Neutrophil (primary cell): ENCODE measurements around the gene CCNL2.

Source experiments
- H3K27ac ChIP-seq: fragments of 200-600 bp; sonication (generic); 2 replicates; pipeline ENCODE4 v1.5.1; 2016; ENCODE audit warnings: mild to moderate bottlenecking, moderate library complexity
- H3K27me3 ChIP-seq: fragments of 200-600 bp; sonication (generic); 2 replicates; pipeline ENCODE4 v1.6.0; 2016; ENCODE audit warnings: mild to moderate bottlenecking
- H3K36me3 ChIP-seq: fragments of 200-600 bp; sonication (generic); 2 replicates; pipeline ENCODE4 v1.5.1; 2017
- H3K4me1 ChIP-seq, 2 experiments: fragments of 200-600 bp in 1 of 2; sonication (generic) in 1 of 2; 1 replicate in 1 of 2; 2 replicates in 1 of 2; pipeline versions ENCODE4 v1.5.1 to v1.6.1; 2013 to 2016; ENCODE audit warnings: low read depth in 1 of 2, low read length in 1 of 2, mild to moderate bottlenecking in 1 of 2, moderate library complexity in 1 of 2; ENCODE audit not compliant: control insufficient read depth in 1 of 2, insufficient read depth in 1 of 2
- H3K4me3 ChIP-seq, 2 experiments: fragments of 200-600 bp in 1 of 2; sonication (generic) in 1 of 2; 1 replicate in 1 of 2; 2 replicates in 1 of 2; pipeline ENCODE4 v1.5.1; 2013 to 2016; ENCODE audit warnings: low read depth in 1 of 2, low read length in 1 of 2, mild to moderate bottlenecking in 1 of 2, moderate library complexity in 1 of 2
- H3K9me3 ChIP-seq: fragments of 200-600 bp; sonication (generic); 2 replicates; pipeline ENCODE4 v1.5.1; 2016
- CTCF ChIP-seq: fragments of 200-600 bp; sonication (generic); IDR thresholded peaks from 2 replicates; pipeline ENCODE4 v1.5.1; 2016; ENCODE audit warnings: antibody characterized with exemption

CCNL2 gene

GRCh38 chr1:1435911-1436629, 36.9 kb upstream of the CCNL2 start:
- Histone ChIP-seq H3K27me3 (peaks cover 84% of the 10 kb centered on the region), H3K36me3 (no peaks in the 10 kb centered on the region), H3K9me3 (no peaks in the 10 kb centered on the region), H3K4me1 (peaks cover 6 to 11% of the 10 kb centered on the region in 2 experiments), H3K27ac (no peak overlapping the region), H3K4me3 (peak overlapping the region in 1 of 2 experiments; percentile 7)
- no peak for TF ChIP-seq CTCF

- Histone ChIP-seq H3K4me3 (peak within 1 kb of the TSS in 1 of 2 experiments; percentile 7), H3K36me3 (no peaks in the 10 kb centered on the region), H3K27ac (no peak within 1 kb of the TSS), H3K4me1 (peaks cover 6 to 11% of the 10 kb centered on the region in 2 experiments), H3K27me3 (peaks cover 91% of the 10 kb centered on the region), H3K9me3 (no peaks in the 10 kb centered on the region)
- TF ChIP-seq CTCF: no peak
Observed at GRCh38 chr1:1435106-1435903, 36.2 kb upstream of the CCNL2 start, which contains the start of gene VWA1. VWA1 (plus strand) TSS chr1:1435690; CDS start chr1:1435749, 59 bp downstream.

GRCh38 chr1:1434824-1435105, 35.6 kb upstream of the CCNL2 start:
- no peaks in the 10 kb centered on the region for H3K36me3 ChIP-seq
- no peaks in the 10 kb centered on the region for H3K9me3 ChIP-seq
- H3K27me3 ChIP-seq: peaks cover 97% of the 10 kb centered on the region
- H3K4me3 ChIP-seq: no peak overlapping the region
- TF ChIP-seq CTCF: no peak
- no peak overlapping the region for H3K27ac ChIP-seq
- peaks cover 6 to 11% of the 10 kb centered on the region in 2 experiments for H3K4me1 ChIP-seq

GRCh38 chr1:1434131-1434823, 35.1 kb upstream of the CCNL2 start:
- Histone ChIP-seq H3K36me3 (no peaks in the 10 kb centered on the region), H3K4me3 (no peak overlapping the region), H3K4me1 (peaks cover 6 to 11% of the 10 kb centered on the region in 2 experiments), H3K27ac (no peak overlapping the region), H3K27me3 (peaks cover 100% of the 10 kb centered on the region), H3K9me3 (no peaks in the 10 kb centered on the region)
- no peak for TF ChIP-seq CTCF

GRCh38 chr1:1433804-1434130, 34.6 kb upstream of the CCNL2 start:
- H3K27ac ChIP-seq: no peak overlapping the region
- H3K4me3 ChIP-seq: no peak overlapping the region
- no peak for TF ChIP-seq CTCF
- peaks cover 100% of the 10 kb centered on the region for H3K27me3 ChIP-seq
- no peaks in the 10 kb centered on the region for H3K36me3 ChIP-seq
- no peaks in the 10 kb centered on the region for H3K9me3 ChIP-seq
- peaks cover 6 to 11% of the 10 kb centered on the region in 2 experiments for H3K4me1 ChIP-seq
